ENCODE results near the gene RFPL4A. TPM values are rescaled to one million over a fixed set of nuclear protein-coding genes. Genes with fewer than 3 reads are reported as not detected.
"Not testable (repeated sequence)": the region's sequence is repeated elsewhere in the genome, so short reads cannot be mapped to it uniquely, and the experiment has no call there.

Gene RFPL4A
- total RNA-seq, 1 donor from 2014 or later, result not detected

DNA sequence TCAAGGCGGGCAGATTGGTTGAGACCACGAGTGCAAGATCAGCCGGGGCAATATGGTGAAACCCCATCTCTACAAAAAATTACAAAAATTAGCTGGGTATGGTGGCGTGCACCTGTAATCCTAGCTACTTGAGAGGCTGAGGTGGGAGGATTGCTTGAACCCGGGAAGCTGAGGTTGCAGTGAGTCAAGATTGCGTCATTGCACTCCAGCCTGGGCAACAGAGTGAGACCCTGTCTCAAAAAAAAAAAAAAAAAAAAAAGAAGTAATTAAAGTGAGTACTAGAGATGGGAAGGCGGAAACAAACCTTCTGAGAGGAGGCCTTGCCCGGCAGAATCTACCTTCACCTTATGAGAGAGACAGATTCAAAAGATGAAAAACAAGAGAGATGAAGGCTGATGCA, 35.4 kb upstream of the RFPL4A start:
- peaks cover 10% of the 10 kb centered on the region for H3K9me3 ChIP-seq (ENCODE audit: low read depth)
- Mint-ChIP-seq H3K9me3 (peaks cover 16% of the 10 kb centered on the region), H3K4me1 (no peaks in the 10 kb centered on the region), H3K36me3 (no peaks in the 10 kb centered on the region), H3K27ac (no peak overlapping the region), H3K27me3 (ENCODE audit: insufficient read depth, low read depth) (no peaks in the 10 kb centered on the region), H3K4me3 (no peak overlapping the region)
- H3K9ac ChIP-seq, result no peak overlapping the region
- H3K4me2 ChIP-seq, result no peak overlapping the region
- no peak overlapping the region for H3K4me3 ChIP-seq
- no peaks in the 10 kb centered on the region for H4K20me1 ChIP-seq (ENCODE audit: low read depth)
- H3K27ac ChIP-seq, result no peak overlapping the region
- H3K27me3 ChIP-seq, result no peaks in the 10 kb centered on the region
- H3F3A ChIP-seq (ENCODE audit: low read depth), result no peaks in the 10 kb centered on the region
- H2AFZ ChIP-seq (replicated peaks), result no peak overlapping the region
- no peaks in the 10 kb centered on the region for H3K79me2 ChIP-seq (ENCODE audit: low read depth)
- no peak for TF ChIP-seq EZH2 (IDR thresholded peaks at IDR 0.05)
- TF ChIP-seq, protein P1, sequence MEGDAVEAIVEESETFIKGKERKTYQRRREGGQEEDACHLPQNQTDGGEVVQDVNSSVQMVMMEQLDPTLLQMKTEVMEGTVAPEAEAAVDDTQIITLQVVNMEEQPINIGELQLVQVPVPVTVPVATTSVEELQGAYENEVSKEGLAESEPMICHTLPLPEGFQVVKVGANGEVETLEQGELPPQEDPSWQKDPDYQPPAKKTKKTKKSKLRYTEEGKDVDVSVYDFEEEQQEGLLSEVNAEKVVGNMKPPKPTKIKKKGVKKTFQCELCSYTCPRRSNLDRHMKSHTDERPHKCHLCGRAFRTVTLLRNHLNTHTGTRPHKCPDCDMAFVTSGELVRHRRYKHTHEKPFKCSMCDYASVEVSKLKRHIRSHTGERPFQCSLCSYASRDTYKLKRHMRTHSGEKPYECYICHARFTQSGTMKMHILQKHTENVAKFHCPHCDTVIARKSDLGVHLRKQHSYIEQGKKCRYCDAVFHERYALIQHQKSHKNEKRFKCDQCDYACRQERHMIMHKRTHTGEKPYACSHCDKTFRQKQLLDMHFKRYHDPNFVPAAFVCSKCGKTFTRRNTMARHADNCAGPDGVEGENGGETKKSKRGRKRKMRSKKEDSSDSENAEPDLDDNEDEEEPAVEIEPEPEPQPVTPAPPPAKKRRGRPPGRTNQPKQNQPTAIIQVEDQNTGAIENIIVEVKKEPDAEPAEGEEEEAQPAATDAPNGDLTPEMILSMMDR (IDR thresholded peaks at IDR 0.05), result no peak
- no peak for TF ChIP-seq EZH2phosphoT487 (IDR thresholded peaks at IDR 0.05)
- no peak for DNase-seq (ENCODE audit: low spot score)
- no peaks in the 10 kb centered on the region for H3K36me3 ChIP-seq
- no peaks in the 10 kb centered on the region for H3K4me1 ChIP-seq

DNA sequence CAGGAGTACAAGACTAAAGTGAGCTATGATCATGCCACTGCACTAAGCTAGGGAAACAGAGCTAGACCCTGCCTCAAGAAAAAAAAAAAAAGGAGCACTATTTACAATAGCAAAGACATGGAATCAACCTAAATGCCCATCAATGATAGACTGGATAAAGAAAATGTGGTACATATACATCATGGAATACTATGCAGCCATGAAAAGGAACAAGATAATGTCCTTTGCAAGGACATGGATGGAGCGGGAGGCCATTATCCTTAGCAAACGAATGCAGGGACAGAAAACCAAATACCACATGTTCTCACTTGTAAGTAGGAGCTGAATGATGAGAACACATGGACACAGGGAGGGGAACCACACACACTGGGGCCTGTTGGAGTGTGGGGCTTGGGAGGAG, 28.5 kb upstream of the RFPL4A start:
- H3K9me3 Mint-ChIP-seq; H3K27me3 Mint-ChIP-seq (ENCODE audit: insufficient read depth, low read depth); H3K9ac ChIP-seq; H3K36me3 ChIP-seq; H3K27me3 ChIP-seq; H3F3A ChIP-seq (ENCODE audit: low read depth); H3K4me3 Mint-ChIP-seq; DNase-seq (ENCODE audit: low spot score); H3K36me3 Mint-ChIP-seq; H3K79me2 ChIP-seq (ENCODE audit: low read depth); H3K27ac Mint-ChIP-seq; H3K4me1 Mint-ChIP-seq; H4K20me1 ChIP-seq (ENCODE audit: low read depth); H3K4me1 ChIP-seq; H3K27ac ChIP-seq; H3K4me3 ChIP-seq; H3K4me2 ChIP-seq; H2AFZ ChIP-seq (replicated peaks); H3K9me3 ChIP-seq (ENCODE audit: low read depth): not testable (repeated sequence)

DNA sequence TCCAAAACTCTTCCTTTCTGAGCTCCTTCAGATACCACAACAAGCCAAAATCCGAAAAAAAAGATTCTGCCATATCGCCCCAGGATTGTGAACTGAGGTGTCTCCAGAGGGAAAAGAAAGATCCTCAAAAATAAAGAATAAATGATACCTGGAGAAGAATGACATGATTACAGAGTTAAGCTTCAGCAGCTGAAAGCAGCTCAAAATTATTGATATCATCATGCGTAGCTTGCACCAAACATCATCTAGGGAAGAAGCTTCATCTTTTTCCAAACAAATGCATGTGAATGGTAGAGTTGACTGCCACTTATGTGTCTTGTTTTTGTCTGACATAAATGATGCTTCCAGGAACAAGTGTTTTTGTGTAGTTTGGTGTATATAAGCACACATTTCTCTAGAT, 20.6 kb upstream of the RFPL4A start, which contains the start of gene NLRP9:
NLRP9 (minus strand) TSS at position 101 of the 400 bp plus-strand sequence; CDS start at position 73, 28 bp downstream.
- Histone ChIP-seq H3F3A (ENCODE audit: low read depth) (no peaks in the 10 kb centered on the region), H3K27me3 (no peaks in the 10 kb centered on the region), H3K4me1 (no peaks in the 10 kb centered on the region), H3K27ac (no peak within 1 kb of the TSS), H3K4me2 (no peak within 1 kb of the TSS), H3K4me3 (no peak within 1 kb of the TSS), H3K36me3 (no peaks in the 10 kb centered on the region), H3K9ac (no peak within 1 kb of the TSS), H3K9me3 (ENCODE audit: low read depth) (peaks cover 3% of the 10 kb centered on the region), H4K20me1 (ENCODE audit: low read depth) (no peaks in the 10 kb centered on the region), H2AFZ (replicated peaks) (no peak within 1 kb of the TSS), H3K79me2 (ENCODE audit: low read depth) (no peaks in the 10 kb centered on the region)
- Mint-ChIP-seq H3K27ac (no peak within 1 kb of the TSS), H3K4me1 (no peaks in the 10 kb centered on the region), H3K36me3 (no peaks in the 10 kb centered on the region), H3K27me3 (ENCODE audit: insufficient read depth, low read depth) (peaks cover 4% of the 10 kb centered on the region), H3K4me3 (no peak within 1 kb of the TSS), H3K9me3 (peaks cover 3% of the 10 kb centered on the region)
- TF ChIP-seq EZH2phosphoT487 (IDR thresholded peaks at IDR 0.05) (no peak), EZH2 (IDR thresholded peaks at IDR 0.05) (no peak)
- TF ChIP-seq, protein P1 (IDR thresholded peaks at IDR 0.05), result no peak
- DNase-seq (ENCODE audit: low spot score), result no peak

DNA sequence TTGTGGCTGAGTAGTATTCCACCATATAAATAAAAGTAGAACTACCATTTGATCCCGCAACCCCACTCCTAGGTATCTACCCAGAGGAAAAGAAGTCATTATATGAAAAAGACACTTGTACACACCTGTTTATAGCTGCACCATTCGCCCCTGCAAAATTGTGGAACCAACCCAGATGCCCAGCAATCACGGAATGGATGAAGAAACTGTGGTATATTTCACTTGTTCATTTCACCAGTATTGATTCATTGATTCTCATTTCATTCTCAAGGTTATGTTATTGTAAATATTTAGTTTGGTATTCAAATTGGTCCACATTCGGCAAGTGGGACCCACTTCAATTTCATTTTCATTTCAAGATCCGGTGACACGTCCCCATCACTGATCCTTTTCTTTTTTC, 8.2 kb upstream of the RFPL4A start:
- no peak for DNase-seq (ENCODE audit: low spot score)
- H3K9me3 Mint-ChIP-seq, result peaks cover 7% of the 10 kb centered on the region
- H3K27me3 Mint-ChIP-seq (ENCODE audit: insufficient read depth, low read depth), result peaks cover 2% of the 10 kb centered on the region
- Histone ChIP-seq H3K4me2 (no peak overlapping the region), H3K4me1 (no peaks in the 10 kb centered on the region), H3K9ac (no peak overlapping the region), H3F3A (ENCODE audit: low read depth) (no peaks in the 10 kb centered on the region), H3K27me3 (no peaks in the 10 kb centered on the region), H3K9me3 (ENCODE audit: low read depth) (peaks cover 5% of the 10 kb centered on the region), H4K20me1 (ENCODE audit: low read depth) (no peaks in the 10 kb centered on the region), H3K36me3 (no peaks in the 10 kb centered on the region), H2AFZ (replicated peaks) (no peak overlapping the region), H3K4me3 (no peak overlapping the region), H3K27ac (no peak overlapping the region), H3K79me2 (ENCODE audit: low read depth) (no peaks in the 10 kb centered on the region)
- TF ChIP-seq, protein P1 (IDR thresholded peaks at IDR 0.05), result no peak
- TF ChIP-seq EZH2phosphoT487 (IDR thresholded peaks at IDR 0.05) (no peak), EZH2 (IDR thresholded peaks at IDR 0.05) (no peak)
- H3K4me1 Mint-ChIP-seq, result no peaks in the 10 kb centered on the region
- H3K4me3 Mint-ChIP-seq, result no peak overlapping the region
- no peaks in the 10 kb centered on the region for H3K36me3 Mint-ChIP-seq
- no peak overlapping the region for H3K27ac Mint-ChIP-seq

Measured in neural progenitor cell (in vitro differentiated cells).